GM19240 (cell line): ENCODE results near the gene CNGA2.

ENCODE experiments used
- DNase-seq: peaks from one replicate; pipeline ENCODE4 v3.0.0; 2011; ENCODE audit warnings: low spot score; ENCODE audit not compliant: insufficient read length

CNGA2 gene

DNA sequence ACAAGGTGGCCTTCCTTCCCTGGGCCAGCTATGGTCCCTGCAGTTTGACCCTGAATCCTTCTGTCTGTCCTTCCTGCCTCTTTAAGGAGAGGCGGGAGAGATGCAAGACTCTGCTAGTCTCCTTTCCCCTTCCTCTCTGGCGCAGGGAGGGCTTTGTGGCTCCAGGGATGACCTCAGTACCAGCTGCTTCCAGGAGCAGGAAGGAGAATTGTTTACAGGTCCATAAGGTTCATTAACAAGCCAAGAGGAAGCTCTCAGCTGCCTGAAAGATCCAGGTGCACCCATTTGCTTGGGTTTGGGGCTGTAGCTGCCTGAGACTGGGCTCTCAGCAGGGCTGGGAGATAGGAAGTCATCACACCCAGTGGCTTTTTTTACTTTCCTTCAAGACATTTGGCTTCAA is 22.8 kb upstream of the CNGA2 start:
- no peak for DNase-seq

DNA sequence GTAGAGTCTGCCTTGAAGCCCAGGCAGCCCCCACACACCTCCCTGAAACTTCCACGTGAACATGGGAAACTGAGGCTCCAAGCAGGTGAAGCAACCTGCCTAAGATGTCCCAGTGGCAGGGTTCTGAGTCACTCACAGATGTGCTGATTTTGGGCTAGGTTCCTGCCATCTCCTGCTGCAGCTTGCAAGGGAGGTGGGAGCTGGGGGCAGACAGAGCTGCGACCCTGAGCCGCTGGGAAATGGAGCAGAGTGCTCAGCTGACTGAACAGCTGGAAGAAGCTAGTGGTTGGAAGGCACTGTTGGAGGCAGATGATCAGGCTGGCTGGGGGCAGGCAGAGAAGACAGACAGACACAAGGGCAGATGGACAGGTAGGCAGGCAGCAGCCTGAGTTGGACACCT is 22.3 kb upstream of the CNGA2 start:
- DNase-seq, result no peak

DNA sequence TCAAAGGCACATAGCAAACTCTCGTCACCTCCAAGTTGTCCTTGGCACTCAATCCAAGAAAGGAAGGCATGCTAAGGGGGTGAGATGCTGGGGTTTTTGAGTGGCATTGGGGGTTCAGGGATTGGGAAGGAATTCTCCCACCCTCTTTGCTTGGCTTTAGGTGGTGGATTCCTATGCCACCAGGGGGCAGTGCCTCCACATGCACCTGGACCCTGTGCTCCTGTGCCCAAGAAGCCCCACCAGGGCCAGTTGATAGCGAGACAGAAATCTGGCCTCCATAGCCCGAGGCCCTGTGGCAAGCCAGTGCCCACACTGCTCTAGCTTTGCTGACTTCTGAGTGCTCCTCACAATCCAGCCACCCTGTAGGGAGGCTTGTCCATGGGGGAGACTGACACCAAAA is 20.7 kb upstream of the CNGA2 start:
- peak; percentile 39 for DNase-seq

- no peak for DNase-seq
Observed at GRCh38 chrX:151714362-151714761, 20.2 kb upstream of the CNGA2 start.

DNA sequence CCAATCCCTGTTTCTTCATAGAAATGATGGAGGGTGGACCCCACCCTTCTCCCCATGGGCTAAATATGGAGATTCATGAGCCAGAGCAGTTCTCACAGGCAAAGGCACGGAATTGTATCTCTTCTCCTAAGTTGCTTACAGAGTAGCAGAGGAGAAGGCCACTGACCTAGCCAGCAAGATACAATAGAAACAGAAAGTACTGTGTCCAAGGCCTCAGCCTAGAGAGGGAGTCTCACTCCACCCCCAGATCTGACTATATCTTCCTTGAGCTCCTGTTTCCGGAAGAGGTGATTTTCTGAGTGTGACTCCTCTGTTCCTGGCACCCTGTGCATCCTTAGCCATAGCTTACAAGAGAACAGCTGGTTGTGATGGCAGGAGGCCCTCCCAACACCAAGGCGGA is 18.8 kb upstream of the CNGA2 start, which contains the start of gene FATE1:
FATE1 (plus strand) TSS at position 284 of the 400 bp plus-strand sequence; CDS start at position 369, 85 bp downstream.
- no peak for DNase-seq

- DNase-seq, result no peak
Observed at GRCh38 chrX:151722241-151722846, 12.2 kb upstream of the CNGA2 start.

GRCh38 chrX:151723156-151723760 is 11.3 kb upstream of the CNGA2 start:
- DNase-seq, result no peak

- DNase-seq, result no peak
Observed at GRCh38 chrX:151724563-151725337, 9.8 kb upstream of the CNGA2 start.

DNA sequence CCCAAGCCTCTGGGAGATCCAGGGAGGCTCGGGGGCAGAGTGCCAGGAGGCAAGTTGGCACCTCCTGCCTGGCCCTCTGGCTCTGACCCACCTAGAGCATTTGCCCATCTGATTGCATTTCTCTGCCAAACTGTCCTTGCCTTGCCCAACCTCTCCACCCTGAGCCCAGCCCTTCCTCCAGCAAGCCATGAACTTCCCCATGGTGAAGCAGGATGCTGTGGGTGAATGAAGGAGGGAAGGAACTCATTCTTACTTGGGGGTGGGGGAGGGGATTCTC is 9.3 kb upstream of the CNGA2 start:
- DNase-seq, result no peak

DNA sequence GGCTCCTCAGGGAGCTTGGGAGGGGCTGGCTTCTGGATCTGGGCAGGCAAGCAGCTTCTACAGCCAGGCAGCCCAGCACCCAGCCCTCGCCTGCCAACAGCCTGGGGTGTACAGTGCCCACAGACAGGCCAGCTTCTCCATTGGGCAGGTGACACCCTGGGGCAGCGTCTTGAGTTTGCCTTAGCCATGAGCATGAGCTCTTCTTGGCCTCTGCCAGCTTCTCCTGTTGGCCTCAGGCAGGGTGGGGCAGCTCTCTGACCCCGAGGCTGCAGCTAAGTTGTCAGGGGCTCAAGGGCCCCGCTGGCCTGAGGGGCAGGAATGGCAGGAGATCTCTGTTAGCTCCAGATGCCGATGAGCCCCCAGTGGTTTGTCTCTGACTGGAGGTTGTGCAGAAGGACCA is 7.8 kb upstream of the CNGA2 start:
- DNase-seq, result no peak

DNA sequence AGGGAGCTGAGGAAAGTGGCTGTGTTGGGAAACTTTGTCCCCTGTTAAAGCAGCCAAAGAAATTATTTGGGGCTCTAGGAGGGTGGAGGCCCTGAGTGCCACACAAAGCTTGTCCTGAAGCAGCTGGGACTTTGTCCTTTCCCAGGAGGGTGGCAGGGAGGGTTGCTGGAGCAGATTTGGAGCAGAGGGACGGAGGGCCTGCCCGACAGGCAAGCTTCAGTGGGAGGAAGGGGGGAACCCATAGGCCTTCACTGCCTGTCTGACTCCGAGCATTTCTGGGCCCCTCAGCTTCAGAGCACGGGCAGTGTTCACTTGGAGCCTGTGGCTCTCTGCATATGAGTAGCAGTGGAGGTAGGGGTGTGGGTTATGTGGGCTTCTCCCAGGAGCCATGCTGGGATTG is 7.2 kb upstream of the CNGA2 start:
- DNase-seq, result no peak

DNA sequence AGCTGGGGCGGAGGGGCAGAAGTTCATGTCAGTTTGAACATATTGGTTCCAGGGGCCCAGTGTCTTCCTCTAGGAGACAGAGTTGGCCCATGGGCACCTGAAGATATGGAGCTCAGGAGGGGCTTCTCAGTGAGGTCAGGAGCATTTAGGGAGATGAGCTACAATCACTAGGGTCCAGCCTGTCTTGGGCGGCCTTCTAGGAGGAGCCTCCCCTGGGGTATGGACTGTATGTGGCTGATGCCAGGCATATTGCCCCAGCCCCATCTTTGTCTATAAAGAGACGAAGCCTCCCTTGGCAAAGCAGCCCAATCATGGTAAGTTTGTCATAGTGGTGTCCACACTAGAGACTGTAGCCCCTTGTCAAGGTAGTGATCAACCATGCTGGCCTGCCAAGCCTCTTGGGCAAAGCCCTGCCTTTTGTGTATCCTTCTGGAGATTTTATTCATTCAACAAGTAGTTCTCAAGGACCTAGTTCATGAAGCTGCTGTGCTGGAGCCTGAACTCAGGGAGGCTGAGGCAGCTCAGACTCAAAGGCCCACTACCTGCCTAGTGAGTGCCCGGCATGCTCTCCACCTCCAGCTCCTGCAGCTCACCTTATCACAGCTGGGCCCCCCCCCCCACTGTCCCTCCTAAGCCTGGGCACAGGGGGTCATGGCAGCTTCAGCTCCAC is 5.4 kb upstream of the CNGA2 start:
- DNase-seq, result no peak

DNA sequence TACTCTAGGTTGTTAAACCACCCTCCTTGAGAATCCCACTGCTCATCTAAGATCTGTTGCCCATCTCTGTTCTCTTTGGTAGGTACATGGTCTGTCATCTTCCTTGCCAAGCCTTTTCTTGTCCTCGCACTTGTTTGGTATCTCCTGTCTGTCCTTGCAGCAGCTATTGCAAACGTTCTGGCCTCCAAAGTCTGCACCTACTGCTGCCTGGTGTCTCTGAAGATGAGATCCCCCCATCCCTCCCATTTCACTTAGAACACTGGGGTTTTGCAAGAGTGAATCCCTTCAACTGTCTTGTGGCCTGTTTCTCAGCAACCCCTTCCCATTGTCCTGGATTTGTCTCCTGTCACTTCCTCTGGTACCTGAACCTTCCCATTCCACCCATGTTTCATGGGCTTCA is 673 bp downstream of the CNGA2 start:
- DNase-seq, result no peak

GRCh38 chrX:151736685-151737084 is 2.1 kb downstream of the CNGA2 start:
- no peak for DNase-seq

DNA sequence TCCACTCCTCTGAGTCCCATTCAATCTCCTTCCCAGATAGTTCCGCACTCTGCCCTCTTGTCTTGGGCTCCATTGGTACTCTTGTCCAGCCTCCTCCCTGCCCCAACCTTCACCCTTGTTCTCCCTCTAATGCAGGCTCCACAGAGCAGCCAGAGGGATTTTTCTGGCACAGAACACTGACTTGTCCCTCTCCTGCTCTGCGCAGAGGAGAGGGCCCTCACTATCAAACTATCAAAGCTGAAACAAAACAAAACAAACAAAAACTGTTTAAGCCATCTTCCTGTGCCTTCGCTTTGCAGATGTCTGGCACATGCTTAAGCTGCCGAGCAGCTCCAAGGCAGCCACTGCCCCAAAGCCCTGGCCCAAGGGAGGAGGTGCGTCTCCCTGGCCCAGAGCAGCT is 2.9 kb downstream of the CNGA2 start:
- no peak for DNase-seq

DNA sequence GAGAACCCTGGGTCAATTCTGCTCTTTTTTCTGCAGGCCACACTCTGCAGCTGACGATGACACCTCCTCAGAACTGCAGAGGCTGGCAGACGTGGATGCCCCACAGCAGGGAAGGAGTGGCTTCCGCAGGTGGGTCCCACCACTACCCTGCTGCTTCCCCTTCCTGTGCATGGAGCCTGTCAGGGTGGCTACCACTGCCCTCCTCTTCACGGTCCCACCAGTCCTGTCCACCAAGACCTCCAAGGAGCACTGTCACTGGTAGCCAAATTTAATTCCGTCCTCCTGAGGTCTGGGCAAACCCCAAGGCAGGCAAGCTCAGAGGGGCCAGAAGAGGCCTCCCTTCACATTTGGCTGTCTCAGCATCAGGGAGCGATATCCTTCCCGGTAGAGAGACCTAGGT is 4.2 kb downstream of the CNGA2 start:
- no peak for DNase-seq

DNA sequence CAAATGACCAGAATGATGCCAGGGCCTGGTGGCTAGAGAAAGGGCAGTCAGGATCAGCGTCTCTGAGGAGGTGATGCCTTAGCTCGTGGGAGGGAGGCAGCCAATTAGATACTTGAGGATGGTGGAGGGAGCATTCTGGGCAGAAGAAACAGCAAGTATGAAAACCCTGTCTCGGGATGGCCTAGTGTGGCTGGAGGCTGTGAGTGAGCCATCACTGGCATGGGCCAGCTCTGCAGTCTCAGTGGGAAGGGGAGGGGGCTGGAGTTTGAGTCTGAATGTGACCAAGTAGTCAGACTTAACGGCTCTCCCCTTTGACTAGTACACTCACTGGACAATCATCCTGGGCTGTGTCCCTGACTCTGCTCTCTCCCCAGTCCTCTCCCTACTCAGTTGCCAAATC is 7.1 kb downstream of the CNGA2 start:
- no peak for DNase-seq

GRCh38 chrX:151742311-151742710 is 7.8 kb downstream of the CNGA2 start:
- no peak for DNase-seq

- no peak for DNase-seq
Observed at GRCh38 chrX:151743651-151744470, 9.3 kb downstream of the CNGA2 start.

DNA sequence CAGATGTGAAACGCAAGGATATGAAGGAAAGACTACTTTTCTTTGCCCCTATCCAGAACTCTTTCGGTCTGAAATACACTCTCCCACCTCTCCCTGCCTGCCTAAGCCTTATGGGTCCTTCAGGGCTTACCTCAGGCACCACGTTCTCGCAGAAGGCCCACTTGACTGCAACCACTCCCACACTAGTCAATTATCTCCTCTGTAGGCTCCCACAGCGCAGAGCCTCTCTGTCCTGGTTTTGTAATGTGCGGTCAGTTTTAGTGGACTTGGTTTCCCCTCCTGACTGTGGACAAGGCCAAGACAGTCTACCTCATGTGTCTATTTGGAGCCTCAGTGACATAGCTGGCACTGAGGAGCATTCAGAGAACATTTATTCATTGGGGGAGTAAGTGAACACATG is 11.1 kb downstream of the CNGA2 start:
- DNase-seq, result no peak

DNA sequence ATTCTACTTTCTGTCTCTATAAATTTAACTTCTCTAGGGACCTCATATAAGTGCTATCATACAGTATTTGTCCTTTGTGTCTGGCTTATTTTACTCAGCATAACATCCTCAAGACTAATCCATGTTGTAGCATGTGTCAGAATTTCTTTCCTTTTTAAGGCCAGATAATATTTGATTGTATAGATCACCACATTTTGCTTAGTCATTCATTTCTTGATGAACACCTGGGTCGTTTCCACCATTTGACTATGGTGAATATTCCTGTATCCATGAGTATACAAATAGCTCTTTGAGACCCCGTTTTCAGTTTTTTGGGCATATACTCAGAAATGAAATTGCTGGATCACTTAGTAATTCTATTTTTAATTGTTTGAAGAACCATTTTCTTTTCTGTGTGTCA is 12.0 kb downstream of the CNGA2 start:
- no peak for DNase-seq

- DNase-seq, result no peak
Observed at GRCh38 chrX:151750511-151750910, 16.0 kb downstream of the CNGA2 start.
